Measurements from ENCODE around the gene TRHDE.

The TRHDE gene

GRCh38 chr12:72618764-72619163, 346.6 kb downstream of the TRHDE start:
- H3K27ac ChIP-seq (replicated peaks), result no peak overlapping the region
- no peak for TF ChIP-seq GABPA (IDR thresholded peaks at IDR 0.05; ENCODE audit: low read depth)
- TF ChIP-seq CTCF (IDR thresholded peaks at IDR 0.05; ENCODE audit: insufficient read depth, low read length), result no peak
- TF ChIP-seq POLR2AphosphoS5 (IDR thresholded peaks at IDR 0.05; ENCODE audit: low read depth), result no peak
- TF ChIP-seq SPI1 (IDR thresholded peaks at IDR 0.05; ENCODE audit: borderline replicate concordance, low read depth), result no peak
- H3K4me3 ChIP-seq (replicated peaks; ENCODE audit: insufficient read depth, low read length), result no peak overlapping the region
- H3K27me3 ChIP-seq (ENCODE audit: insufficient read depth, poor library complexity, severe bottlenecking), result no peaks in the 10 kb centered on the region
- no peak for DNase-seq (ENCODE audit: low read depth in 1 of 2, low spot score in 1 of 2)

GRCh38 chr12:72622556-72622955, 350.4 kb downstream of the TRHDE start:
- no peak overlapping the region for H3K4me3 ChIP-seq (replicated peaks; ENCODE audit: insufficient read depth, low read length)
- no peaks in the 10 kb centered on the region for H3K27me3 ChIP-seq (ENCODE audit: insufficient read depth, poor library complexity, severe bottlenecking)
- no peak for DNase-seq (ENCODE audit: low read depth in 1 of 2, low spot score in 1 of 2)
- H3K27ac ChIP-seq (replicated peaks), result no peak overlapping the region
- TF ChIP-seq REST (IDR thresholded peaks at IDR 0.05; ENCODE audit: insufficient replicate concordance, low read depth) (no peak), POLR2AphosphoS5 (IDR thresholded peaks at IDR 0.05; ENCODE audit: low read depth) (no peak), GABPA (IDR thresholded peaks at IDR 0.05; ENCODE audit: low read depth) (no peak), SPI1 (IDR thresholded peaks at IDR 0.05; ENCODE audit: borderline replicate concordance, low read depth) (no peak), CTCF (IDR thresholded peaks at IDR 0.05; ENCODE audit: insufficient read depth, low read length) (no peak)

- no peak for DNase-seq (ENCODE audit: low read depth in 1 of 2, low spot score in 1 of 2)
- H3K4me3 ChIP-seq (replicated peaks; ENCODE audit: insufficient read depth, low read length), result no peak overlapping the region
Observed at GRCh38 chr12:72631926-72632685, 359.9 kb downstream of the TRHDE start.

More at GRCh38 chr12:72631926-72632685, 359.9 kb downstream of the TRHDE start:
- TF ChIP-seq SPI1 (IDR thresholded peaks at IDR 0.05; ENCODE audit: borderline replicate concordance, low read depth) (no peak), GABPA (IDR thresholded peaks at IDR 0.05; ENCODE audit: low read depth) (no peak), POLR2AphosphoS5 (IDR thresholded peaks at IDR 0.05; ENCODE audit: low read depth) (no peak), REST (IDR thresholded peaks at IDR 0.05; ENCODE audit: insufficient replicate concordance, low read depth) (no peak)
- Histone ChIP-seq H3K27me3 (ENCODE audit: insufficient read depth, poor library complexity, severe bottlenecking) (no peaks in the 10 kb centered on the region), H3K27ac (replicated peaks) (no peak overlapping the region)

Measured in HL-60 (cell line).